ENCODE measurements around the gene ASB2. TPM values are rescaled to one million over a fixed set of nuclear protein-coding genes. Genes with fewer than 3 reads are reported as not detected.

ASB2 gene
- total RNA-seq, 2 experiments from 2014 or later: 26.4 to 29.1 TPM

DNA sequence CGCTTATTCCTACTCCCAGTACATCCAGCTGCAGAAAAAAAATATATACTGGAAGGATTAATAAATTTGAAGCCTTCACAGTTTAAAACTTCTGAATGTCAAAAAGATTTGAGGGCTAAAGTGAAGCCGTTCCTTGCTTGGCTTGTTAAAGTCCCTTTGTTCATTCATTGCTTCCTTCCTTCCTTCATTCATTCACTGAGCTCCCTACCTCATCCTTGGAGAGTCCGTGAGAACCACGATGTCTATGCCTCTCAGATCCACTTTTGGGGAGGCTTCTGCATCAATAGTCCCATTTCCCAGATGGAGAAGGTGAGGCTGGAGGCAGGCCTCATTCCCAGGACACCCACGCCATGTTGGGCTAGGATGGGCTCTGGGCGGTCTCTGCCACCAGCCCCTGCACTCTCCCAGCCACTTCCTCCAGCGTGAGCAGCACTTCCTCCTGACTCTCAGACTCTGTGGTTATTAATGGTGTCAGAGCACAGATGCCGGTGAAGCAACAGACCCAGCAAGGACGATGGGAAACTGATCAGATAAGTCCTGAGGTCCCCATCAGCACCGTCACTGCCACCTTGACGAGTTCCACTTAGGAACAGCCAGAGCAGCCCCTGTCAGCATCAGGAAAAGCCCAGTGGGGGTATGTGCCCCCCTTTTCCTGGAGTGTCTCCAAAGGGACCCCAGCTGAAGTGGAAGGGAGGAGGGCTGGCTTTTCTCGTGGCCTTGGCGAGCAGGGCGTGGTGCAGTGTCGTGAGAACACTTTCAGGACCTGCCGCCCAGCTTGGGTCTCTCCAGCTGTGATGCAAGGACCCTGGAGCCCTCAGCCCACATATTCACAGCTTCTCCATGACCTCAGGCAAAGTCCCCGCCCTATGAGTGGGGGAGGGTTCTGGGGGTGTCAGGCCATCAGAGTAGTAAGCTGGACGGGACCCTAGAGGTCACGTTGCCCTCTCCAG, 21.2 kb downstream of the ASB2 start:
- peak overlapping the region; percentile 92 for H3K27ac Mint-ChIP-seq
- H3K36me3 Mint-ChIP-seq: peaks cover 36% of the 10 kb centered on the region
- H3K4me1 Mint-ChIP-seq: peaks cover 83% of the 10 kb centered on the region
- peak overlapping the region; percentile 84 for H3K4me3 Mint-ChIP-seq
- no peaks in the 10 kb centered on the region for H3K27me3 Mint-ChIP-seq
- no peaks in the 10 kb centered on the region for H3K9me3 Mint-ChIP-seq
- DNase-seq: peak; percentile 55

DNA sequence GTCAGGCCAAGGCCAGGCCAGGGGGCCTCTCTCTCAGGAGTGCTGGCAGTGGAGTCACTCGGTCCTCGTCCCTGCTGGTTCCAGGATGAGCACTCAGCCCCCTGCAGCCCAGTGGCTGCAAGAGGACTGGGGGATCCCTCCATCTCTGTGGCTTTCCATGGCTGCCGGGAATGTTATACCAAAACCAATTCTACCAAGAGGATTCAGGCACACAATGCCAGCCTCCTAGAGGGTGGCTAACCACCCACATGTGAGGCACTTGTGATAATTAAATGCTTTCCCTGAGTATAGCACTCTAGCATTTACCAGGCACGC, 21.9 kb downstream of the ASB2 start:
- Mint-ChIP-seq H3K27ac (peak overlapping the region; percentile 92), H3K9me3 (no peaks in the 10 kb centered on the region), H3K36me3 (peaks cover 31% of the 10 kb centered on the region), H3K4me1 (peaks cover 76% of the 10 kb centered on the region), H3K4me3 (peak overlapping the region; percentile 84), H3K27me3 (no peaks in the 10 kb centered on the region)
- no peak for DNase-seq

DNA sequence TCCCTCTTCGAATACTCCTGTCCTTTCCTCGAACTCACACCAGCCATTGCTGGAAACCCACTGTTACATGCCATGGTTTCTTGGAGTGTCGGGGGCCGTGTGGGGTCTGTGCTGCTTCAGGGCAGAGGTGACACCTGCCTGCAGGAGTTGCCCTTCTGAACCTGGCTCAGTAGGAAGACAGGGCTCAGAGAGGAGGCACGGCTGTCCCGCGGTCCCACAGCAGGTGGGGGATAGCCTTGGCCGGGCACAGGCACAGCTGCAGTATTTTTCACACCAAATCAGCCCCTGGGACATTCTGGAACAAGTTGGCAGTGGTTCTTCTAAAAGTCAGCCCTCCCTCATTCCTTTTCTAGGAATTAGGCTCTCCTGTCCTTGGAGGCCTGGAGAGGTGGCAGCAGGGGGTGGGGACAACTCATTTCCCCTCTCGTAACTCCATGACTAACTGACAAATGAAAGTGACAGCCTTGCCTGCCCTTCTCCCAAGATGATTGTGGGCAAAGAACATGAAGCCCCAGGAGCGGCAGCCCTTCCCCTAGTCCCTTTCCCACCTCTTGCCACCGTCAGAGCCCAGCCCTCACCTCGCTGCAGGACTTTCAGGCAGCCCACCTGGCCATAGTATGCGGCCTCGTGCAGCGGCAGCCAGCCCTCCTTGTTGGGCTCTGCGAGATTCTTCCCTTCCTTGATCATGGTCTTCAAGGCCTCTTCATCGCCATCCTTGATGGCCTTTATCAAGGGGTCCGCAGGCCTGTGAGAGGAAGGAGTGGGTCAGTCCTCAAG, 22.4 kb downstream of the ASB2 start:
- peaks cover 72% of the 10 kb centered on the region for H3K4me1 Mint-ChIP-seq
- H3K9me3 Mint-ChIP-seq: no peaks in the 10 kb centered on the region
- H3K36me3 Mint-ChIP-seq: peaks cover 27% of the 10 kb centered on the region
- H3K27ac Mint-ChIP-seq: peak overlapping the region; percentile 22
- H3K27me3 Mint-ChIP-seq: no peaks in the 10 kb centered on the region
- no peak for DNase-seq
- H3K4me3 Mint-ChIP-seq: peak overlapping the region; percentile 84

DNA sequence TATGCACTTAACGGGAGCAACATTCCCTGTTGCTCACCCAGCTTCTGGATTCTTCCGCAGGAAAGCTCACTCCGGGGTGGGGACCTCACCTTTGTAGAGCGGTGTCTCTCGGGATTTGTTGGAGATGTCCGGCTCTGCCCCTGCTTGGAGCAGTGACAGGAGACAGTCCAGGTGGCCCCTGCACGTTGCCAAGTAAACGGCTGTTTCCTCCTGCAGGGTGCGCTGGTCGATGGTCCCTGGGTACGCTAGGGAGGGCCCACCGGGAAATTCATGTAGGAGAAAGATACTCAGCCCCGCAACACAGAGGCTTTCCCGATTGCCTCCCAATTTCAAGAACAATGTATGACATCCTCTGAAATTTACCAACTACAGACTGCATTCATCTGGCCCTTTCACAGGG, 23.1 kb downstream of the ASB2 start:
- no peak for DNase-seq
- H3K36me3 Mint-ChIP-seq: peaks cover 24% of the 10 kb centered on the region
- H3K4me1 Mint-ChIP-seq: peaks cover 66% of the 10 kb centered on the region

DNA sequence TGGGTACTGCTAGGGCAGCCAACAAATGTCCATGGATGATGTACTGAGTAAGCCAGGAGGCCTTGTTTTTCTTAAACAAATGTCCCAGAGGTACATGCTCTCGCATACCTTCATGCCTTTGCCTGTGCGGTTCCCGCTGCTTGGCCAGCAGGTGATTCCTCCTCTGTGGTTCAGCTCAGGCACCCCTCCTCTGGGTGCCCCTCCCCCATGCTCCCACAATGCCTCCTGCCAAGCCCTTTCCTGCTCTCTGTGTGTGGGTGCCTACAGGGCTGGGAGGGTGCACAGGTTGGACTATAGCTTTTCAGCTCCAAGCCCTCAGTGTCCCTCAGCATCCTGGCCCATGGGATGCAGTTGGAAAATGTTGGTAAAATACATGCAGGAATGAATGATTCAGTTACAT, 23.5 kb downstream of the ASB2 start:
- Mint-ChIP-seq H3K4me1 (peaks cover 62% of the 10 kb centered on the region), H3K27ac (no peak overlapping the region), H3K4me3 (peak overlapping the region; percentile 84)

More for the DNA sequence above, 23.1 kb downstream of the ASB2 start:
- peak overlapping the region; percentile 84 for H3K4me3 Mint-ChIP-seq
- no peak overlapping the region for H3K27ac Mint-ChIP-seq
- no peaks in the 10 kb centered on the region for H3K9me3 Mint-ChIP-seq
- H3K27me3 Mint-ChIP-seq: no peaks in the 10 kb centered on the region

DNA sequence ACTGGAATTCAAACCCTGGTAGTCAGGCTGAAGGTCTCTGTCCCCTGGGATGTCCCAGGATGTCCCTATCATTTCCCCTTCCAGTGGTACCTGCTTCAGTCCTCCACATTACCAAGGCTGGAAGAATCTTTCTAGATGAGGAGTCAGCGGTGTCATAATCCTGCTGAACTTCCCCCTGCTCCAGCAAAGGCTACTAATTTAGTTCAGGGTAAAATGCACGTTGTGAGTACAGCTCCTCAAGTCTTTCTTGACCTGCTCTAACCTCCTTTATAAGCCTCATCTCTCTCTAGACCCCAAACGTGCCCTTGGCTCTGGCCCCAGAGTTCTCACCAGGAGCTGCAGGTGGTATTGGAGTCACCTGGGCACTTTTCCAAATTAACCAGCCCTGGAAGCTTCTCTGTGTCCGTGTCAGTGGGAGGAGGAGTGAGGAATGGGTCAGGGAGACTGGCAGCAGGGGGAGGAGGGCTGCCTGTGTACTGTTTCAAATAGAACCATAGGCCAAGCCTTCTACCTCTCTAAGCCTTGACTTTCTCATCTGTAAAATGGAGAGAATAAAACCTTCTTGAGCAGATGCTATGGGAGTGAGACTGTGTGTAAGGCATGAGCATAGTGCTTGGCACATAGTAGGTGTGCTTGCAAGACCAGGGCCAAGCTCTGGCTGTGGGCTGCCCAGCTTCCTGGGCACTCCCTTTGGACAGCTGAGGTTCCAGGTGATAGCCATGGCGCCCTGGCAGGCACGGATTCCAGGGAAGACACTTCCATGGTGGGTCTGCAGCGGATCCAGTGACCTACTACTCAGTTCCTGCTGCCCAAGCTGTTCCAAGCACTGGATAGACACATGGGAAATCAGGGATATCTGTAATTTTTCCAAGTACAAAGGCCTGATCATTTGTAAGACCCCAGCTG, 24.5 kb downstream of the ASB2 start:
- Mint-ChIP-seq H3K4me3 (no peak overlapping the region), H3K4me1 (peaks cover 52% of the 10 kb centered on the region), H3K27me3 (no peaks in the 10 kb centered on the region), H3K9me3 (no peaks in the 10 kb centered on the region), H3K36me3 (peaks cover 19% of the 10 kb centered on the region), H3K27ac (peak overlapping the region; percentile 34)
- DNase-seq: no peak

More for the DNA sequence above, 23.5 kb downstream of the ASB2 start:
- Mint-ChIP-seq H3K36me3 (peaks cover 24% of the 10 kb centered on the region), H3K9me3 (no peaks in the 10 kb centered on the region), H3K27me3 (no peaks in the 10 kb centered on the region)
- DNase-seq: no peak

DNA sequence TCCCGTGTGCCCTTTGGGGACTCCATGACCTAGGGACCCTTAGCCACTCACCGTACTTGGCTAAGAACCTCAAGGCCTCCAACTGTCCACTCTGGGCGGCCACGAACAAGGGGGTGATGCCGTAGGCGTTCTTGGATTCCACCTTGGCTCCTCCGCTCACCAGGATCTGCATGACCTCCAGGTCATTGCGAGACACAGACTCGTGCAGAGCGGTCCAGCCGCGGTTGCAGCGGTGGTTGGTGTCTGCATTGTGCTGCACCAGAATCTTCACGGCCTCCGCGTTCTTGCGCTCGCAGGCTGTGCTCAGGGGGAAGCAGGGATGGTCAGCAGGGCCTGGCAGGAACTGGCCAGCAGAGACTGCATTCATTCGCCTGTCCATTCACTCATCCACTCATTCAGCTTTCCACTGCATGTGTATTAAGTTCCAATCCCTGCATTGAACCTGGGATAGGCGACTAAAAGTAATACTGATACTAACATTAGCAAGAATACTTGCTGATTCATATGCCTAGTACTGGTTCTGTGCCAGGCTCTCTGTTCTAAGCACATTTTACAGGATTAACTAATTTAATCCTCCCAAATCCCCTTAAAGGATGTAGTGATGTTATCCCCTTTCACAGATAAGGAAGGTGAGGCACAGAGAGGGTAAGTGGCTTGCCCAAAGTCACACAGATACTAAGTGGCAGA, 25.3 kb downstream of the ASB2 start:
- no peaks in the 10 kb centered on the region for H3K9me3 Mint-ChIP-seq
- no peak overlapping the region for H3K27ac Mint-ChIP-seq
- H3K4me3 Mint-ChIP-seq: no peak overlapping the region
- no peak for DNase-seq
- H3K36me3 Mint-ChIP-seq: peaks cover 18% of the 10 kb centered on the region
- no peaks in the 10 kb centered on the region for H3K27me3 Mint-ChIP-seq
- peaks cover 46% of the 10 kb centered on the region for H3K4me1 Mint-ChIP-seq

DNA sequence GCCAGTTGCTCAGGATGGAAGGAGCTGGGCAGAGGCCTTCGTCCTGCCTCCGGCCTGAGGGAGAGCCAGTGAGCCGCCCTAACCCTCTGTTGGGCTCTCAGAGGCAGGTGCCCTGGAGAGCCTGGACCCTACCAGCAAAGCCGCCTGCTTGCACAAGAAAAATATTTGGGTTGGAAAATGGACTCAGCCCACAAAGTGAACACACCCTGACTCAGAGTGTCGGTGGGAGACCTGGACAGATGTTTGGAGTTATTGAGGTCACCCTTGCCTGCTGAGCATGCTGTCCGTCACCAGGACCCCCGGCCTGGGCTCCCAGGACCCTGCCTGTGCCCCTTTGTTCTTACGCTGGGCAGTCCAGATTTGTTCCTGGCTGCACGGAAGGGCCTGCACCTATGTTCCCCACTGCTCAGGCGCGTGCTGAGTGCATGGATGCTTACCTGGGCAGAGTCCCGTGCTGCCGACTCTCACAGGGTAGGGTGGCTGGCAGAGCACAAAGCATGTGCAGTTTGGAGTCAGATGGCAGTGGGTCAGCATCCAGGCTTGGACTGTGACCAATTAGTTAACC, 26.8 kb downstream of the ASB2 start:
- DNase-seq: no peak
- Mint-ChIP-seq H3K36me3 (peaks cover 8% of the 10 kb centered on the region), H3K27ac (no peak overlapping the region), H3K4me1 (peaks cover 31% of the 10 kb centered on the region), H3K4me3 (no peak overlapping the region), H3K9me3 (no peaks in the 10 kb centered on the region), H3K27me3 (no peaks in the 10 kb centered on the region)

DNA sequence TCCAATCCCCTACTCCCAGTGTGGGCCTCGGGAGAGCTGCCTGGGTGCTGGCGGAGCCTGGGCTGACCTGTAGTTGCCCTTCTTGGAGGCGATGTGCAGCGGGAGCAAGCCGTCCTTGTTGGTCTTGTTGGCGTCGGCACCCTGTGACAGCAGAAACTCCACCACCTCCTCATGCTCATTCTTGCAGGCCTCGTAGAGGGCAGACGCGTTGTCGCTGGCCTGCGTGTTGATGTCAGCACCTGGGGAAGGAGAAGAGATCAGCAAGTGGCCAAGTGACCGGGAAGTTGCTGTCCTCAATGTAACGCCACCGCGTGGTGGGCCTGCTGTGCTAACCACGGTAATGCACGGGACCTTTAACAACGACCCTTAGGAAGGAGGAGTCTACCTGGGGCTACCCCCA, 29.1 kb downstream of the ASB2 start:
- DNase-seq: no peak
- Mint-ChIP-seq H3K27me3 (no peaks in the 10 kb centered on the region), H3K4me3 (no peak overlapping the region), H3K36me3 (peaks cover 7% of the 10 kb centered on the region), H3K9me3 (no peaks in the 10 kb centered on the region), H3K4me1 (peaks cover 17% of the 10 kb centered on the region), H3K27ac (no peak overlapping the region)

DNA sequence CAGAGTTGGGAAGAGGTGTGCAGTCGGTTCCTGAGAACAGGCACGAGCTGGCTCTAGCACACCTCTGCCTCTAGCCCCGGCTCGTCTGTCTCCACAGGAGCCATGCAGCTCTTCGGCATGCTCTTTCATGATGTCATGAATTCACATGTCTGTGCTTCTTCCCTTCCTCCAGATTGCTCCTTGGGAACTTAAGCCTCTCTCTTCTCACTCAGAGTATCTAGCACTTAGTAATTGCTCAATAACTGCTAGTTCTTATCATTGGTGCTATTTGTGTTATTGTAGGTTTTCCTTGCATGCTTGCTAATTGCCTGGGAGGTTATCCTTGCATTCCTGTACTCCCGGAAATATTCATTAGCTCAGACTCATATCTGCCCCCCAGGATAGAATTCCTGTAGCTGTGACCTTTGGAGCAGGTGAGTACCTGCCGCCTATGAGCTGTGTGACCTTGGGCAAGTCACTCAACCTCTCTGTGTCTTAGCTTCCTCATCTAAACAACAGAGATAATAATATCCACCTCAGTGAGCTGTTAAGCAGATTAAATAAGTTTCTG, 29.8 kb downstream of the ASB2 start:
- Mint-ChIP-seq H3K27me3 (no peaks in the 10 kb centered on the region), H3K36me3 (peaks cover 8% of the 10 kb centered on the region), H3K4me1 (peaks cover 11% of the 10 kb centered on the region), H3K4me3 (no peak overlapping the region), H3K9me3 (no peaks in the 10 kb centered on the region), H3K27ac (no peak overlapping the region)
- DNase-seq: no peak

DNA sequence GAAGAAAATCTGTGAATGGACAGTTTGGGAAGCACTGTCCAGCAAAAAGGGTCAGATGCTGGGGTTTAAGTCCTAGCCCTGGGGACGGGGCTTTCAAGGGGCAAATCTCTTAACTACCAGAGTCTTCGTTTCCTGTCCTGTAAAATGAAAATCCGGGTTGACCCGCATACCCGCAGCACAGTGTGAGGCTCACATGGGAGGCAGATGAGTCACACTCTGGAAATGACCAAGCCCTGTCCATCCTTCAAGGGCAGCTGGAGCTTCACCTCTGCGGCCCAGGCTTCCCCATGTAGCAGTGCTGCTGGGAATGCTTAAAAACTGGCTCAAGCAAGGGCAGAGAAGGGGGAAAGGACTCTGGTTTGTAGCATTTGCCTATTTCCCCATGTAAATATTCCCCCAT, 30.3 kb downstream of the ASB2 start:
- H3K36me3 Mint-ChIP-seq: peaks cover 11% of the 10 kb centered on the region
- DNase-seq: no peak
- H3K4me3 Mint-ChIP-seq: no peak overlapping the region
- H3K27me3 Mint-ChIP-seq: no peaks in the 10 kb centered on the region
- H3K9me3 Mint-ChIP-seq: no peaks in the 10 kb centered on the region
- no peak overlapping the region for H3K27ac Mint-ChIP-seq
- H3K4me1 Mint-ChIP-seq: peaks cover 10% of the 10 kb centered on the region

DNA sequence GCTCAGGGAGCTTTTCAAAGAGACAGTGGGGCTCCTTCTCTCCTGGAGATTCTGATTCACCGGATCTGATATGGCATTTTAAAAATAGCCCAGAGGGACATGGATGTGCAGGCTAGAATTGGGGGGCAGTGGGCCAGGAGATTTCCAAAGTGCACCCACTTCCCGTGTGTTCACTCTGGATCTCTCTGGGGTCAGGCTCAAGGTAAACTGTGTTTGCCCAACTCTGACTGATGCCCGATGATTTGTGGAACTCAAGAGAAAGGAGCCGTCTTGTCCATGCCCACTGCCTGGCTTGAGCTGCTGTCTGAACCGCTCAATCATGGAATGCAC, 31.3 kb downstream of the ASB2 start:
- Mint-ChIP-seq H3K36me3 (peaks cover 18% of the 10 kb centered on the region), H3K4me3 (no peak overlapping the region), H3K27me3 (no peaks in the 10 kb centered on the region), H3K9me3 (no peaks in the 10 kb centered on the region), H3K27ac (no peak overlapping the region), H3K4me1 (peaks cover 14% of the 10 kb centered on the region)
- DNase-seq: no peak

DNA sequence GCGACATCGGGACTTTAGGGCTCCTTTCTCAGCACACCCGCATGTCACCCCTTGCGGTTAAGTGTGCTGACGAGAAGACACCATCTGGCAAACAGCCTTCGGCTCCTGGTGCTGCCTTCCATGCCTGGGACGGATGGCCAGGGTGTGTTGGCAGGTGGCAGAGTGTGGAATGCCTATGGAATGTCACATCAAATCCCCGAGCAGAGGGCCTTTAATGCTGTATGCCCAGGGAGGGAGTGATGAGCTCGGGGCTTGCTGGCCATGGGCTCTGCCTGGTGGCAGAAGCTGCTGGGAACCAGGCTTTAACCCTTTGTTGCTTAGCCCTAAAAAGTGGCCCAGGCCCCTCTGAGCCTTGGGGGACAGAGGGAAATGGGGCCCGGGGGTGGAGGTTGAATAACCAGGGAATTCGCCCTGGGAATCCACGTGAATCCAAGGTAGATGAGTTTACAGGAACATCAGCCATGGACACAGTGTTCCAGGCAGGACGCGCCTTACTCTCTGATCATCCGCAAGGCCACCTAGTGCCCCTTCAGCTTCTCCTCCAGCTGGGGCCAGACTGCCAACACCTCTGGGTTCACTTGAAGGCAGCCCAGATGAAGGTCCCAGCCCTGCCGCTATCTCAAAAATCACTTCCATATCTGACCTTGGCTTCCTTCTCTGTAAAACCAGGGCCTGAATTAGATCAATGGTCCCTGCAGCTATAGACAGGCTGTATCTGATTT, 31.9 kb downstream of the ASB2 start:
- Mint-ChIP-seq H3K36me3 (peaks cover 18% of the 10 kb centered on the region), H3K4me1 (peaks cover 17% of the 10 kb centered on the region), H3K27me3 (no peaks in the 10 kb centered on the region), H3K27ac (no peak overlapping the region), H3K4me3 (no peak overlapping the region), H3K9me3 (no peaks in the 10 kb centered on the region)
- no peak for DNase-seq

Data from activated naive CD8-positive, alpha-beta T cell treated with anti-CD3 and anti-CD28 coated beads for 36 hours (primary cell).